ENCODE data around the gene GPR156.

DNA sequence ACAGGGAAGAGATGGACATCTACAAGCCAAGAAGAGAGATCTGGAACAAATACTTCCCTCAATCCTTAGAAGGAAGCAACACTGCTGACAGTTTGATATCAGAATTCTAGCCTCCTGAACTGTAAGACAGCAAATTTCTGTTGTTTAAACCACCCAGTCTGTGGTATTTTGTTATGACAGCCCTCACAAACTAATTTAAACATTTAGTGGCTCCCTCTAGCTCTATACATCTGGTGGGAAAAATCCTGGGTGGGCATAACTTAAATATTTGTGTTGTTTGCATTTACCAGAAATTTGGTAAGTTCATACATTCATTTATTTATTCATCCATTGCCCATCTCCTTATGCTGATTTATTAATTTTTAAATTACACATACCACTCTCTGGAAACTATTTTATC, 128.3 kb downstream of the GPR156 start:
- TF ChIP-seq CTCF (IDR thresholded peaks at IDR 0.05) (no peak), EP300 (IDR thresholded peaks at IDR 0.05) (no peak)

Data from upper lobe of left lung (tissue), 4 donors.